ENCODE measurements around the gene ZNF747. TPM values are rescaled to one million over a fixed set of nuclear protein-coding genes. Genes with fewer than 3 reads are reported as not detected.

Gene ZNF747
- total and polyA plus RNA-seq, 2 donors (not counting 3 experiments of a cell fraction or from before 2014, with no cell fraction given), result 6.4 to 7.2 TPM

DNA sequence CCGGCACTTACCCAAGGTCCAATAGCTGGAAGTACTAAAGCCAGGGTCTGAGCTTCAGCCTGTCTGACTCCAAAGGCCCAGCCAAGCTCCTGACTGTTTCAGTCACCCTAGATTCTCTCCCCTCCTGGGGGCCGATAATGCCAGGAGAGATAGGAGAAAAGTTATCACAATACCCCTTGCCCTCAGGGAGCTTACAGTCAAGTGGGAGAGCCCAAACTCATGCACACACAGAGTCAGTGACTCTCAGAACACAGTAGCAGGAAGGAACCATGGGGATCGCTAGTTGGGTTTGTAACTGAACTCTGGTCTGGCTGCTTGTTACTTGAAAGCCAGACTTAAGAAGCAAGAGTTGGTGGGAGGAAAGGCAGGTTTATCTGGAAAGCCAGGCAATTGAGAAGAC, 23.1 kb downstream of the ZNF747 start:
- Histone ChIP-seq H3K4me1 (ENCODE audit: control insufficient read depth, extremely low read depth, insufficient read depth, low read length) (no peaks in the 10 kb centered on the region), H4K20me1 (replicated peaks; ENCODE audit: control insufficient read depth, extremely low read depth, insufficient read depth, low read length) (no peaks in the 10 kb centered on the region), H2AFZ (ENCODE audit: low read depth, low read length) (no peak overlapping the region), H3K36me3 (ENCODE audit: control insufficient read depth in 2 of 2, extremely low read depth in 1 of 2, insufficient read depth in 2 of 2, low read length in 2 of 2) (no peaks in the 10 kb centered on the region), H3K9me1 (replicated peaks; ENCODE audit: control insufficient read depth, extremely low read depth, insufficient read depth, low read length) (no peaks in the 10 kb centered on the region), H3K4me2 (ENCODE audit: insufficient read depth, low read length) (no peak overlapping the region), H3K4me3 (replicated peaks in 1 of 3; ENCODE audit: insufficient read depth in 1 of 3, low read depth in 1 of 3, low read length in 3 of 3) (no peak overlapping the region), H3K9ac (replicated peaks; ENCODE audit: extremely low read depth, insufficient read depth, low read length) (no peak overlapping the region), H3K9me3 (replicated peaks; ENCODE audit: control insufficient read depth, insufficient read depth, low read length) (no peaks in the 10 kb centered on the region), H3K27me3 (ENCODE audit: control insufficient read depth in 2 of 2, insufficient read depth in 2 of 2, low read length in 2 of 2) (peaks cover 0 to 7% of the 10 kb centered on the region in 2 experiments), H3K27ac (ENCODE audit: insufficient read depth, low read depth, low read length) (no peak overlapping the region), H3K79me2 (ENCODE audit: control insufficient read depth, insufficient read depth, low read length) (no peaks in the 10 kb centered on the region)
- FAIRE-seq, result no peak
- CTCF ChIA-PET, result interaction anchor here (0.8 to 1.1 kb wide), 4 partner anchors 15 to 118 kb away, joined by 3 to 5 read pairs (median 3); partner anchors contain the start of gene ZNF768
- POLR2A ChIA-PET, result no interaction called here
- DNase-seq (ENCODE audit: low read depth, low spot score), result no peak
- BruUV-seq (replicated peaks), result no TSS peak
- intact Hi-C loops (cut with micrococcal nuclease), result no loop called here
- dilution Hi-C loops (cut with MboI; ENCODE audit: extremely low pct_ligation_motif_present, low sequenced_read_pairs), result no loop called here
- TF ChIP-seq POLR2AphosphoS5 (IDR thresholded peaks at IDR 0.05; ENCODE audit: insufficient read depth, low read depth, low read length), result no peak
- TF ChIP-seq, protein P1, sequence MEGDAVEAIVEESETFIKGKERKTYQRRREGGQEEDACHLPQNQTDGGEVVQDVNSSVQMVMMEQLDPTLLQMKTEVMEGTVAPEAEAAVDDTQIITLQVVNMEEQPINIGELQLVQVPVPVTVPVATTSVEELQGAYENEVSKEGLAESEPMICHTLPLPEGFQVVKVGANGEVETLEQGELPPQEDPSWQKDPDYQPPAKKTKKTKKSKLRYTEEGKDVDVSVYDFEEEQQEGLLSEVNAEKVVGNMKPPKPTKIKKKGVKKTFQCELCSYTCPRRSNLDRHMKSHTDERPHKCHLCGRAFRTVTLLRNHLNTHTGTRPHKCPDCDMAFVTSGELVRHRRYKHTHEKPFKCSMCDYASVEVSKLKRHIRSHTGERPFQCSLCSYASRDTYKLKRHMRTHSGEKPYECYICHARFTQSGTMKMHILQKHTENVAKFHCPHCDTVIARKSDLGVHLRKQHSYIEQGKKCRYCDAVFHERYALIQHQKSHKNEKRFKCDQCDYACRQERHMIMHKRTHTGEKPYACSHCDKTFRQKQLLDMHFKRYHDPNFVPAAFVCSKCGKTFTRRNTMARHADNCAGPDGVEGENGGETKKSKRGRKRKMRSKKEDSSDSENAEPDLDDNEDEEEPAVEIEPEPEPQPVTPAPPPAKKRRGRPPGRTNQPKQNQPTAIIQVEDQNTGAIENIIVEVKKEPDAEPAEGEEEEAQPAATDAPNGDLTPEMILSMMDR (IDR thresholded peaks at IDR 0.05; ENCODE audit: extremely low read depth in 1 of 2, insufficient read depth in 1 of 2, low read depth in 1 of 2, low read length in 2 of 2), result no peak
- TF ChIP-seq, protein P2, sequence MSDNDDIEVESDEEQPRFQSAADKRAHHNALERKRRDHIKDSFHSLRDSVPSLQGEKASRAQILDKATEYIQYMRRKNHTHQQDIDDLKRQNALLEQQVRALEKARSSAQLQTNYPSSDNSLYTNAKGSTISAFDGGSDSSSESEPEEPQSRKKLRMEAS (IDR thresholded peaks at IDR 0.05; ENCODE audit: insufficient read depth, insufficient read length), result no peak
- TF ChIP-seq POLR2A (IDR thresholded peaks at IDR 0.05; ENCODE audit: low read depth, low read length), result no peak
- TF ChIP-seq GATA2 (IDR thresholded peaks at IDR 0.05; ENCODE audit: insufficient read depth, insufficient read length, low read depth, low read length), result no peak
- no peak for TF ChIP-seq EZH2 (IDR thresholded peaks at IDR 0.05; ENCODE audit: borderline replicate concordance, low read depth, low read length, severe bottlenecking)
